Measurements from ENCODE around the gene OAF.

DNA sequence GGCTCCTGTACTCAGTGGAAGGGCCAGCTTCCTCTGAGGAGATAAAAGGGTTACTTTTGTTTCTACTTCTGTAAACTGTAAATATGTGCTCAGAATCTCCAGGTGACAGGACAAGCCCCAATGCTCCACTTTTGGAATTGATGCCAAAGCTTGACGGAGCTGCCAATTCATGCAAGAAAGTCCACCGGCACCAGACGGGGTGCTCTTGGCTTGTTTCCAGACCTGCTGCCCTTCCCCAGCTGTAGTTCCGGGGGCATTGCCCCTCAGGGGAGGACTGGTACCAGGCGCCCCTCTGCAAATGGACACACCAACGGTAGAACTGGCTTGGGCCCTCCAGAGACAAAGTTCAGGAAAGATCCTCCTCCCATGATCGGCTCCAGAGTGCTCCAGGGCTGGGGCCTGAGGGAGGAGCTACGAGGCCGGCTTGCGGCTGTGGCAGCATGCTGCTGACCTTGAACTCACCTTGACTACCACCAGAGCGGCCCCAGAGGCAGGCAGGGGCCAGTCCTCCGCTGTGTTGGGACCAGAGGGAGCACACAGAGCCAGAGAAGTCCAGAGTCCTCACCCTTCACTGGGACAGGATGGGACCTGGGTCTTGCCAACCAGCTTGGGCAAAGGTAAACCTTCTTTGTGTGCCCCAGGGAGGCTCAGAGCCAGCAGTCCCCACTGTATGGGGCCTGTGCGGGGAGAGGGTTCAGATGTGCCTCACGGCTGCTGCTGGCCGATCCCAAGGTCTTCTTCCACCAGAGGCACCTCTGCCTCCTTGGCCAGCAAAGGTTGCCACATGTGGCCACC, 17.8 kb upstream of the OAF start:
- TF ChIP-seq TARDBP (IDR thresholded peaks at IDR 0.05) (no peak), FOXM1 (IDR thresholded peaks at IDR 0.05; ENCODE audit: borderline replicate concordance) (no peak), SUZ12 (IDR thresholded peaks at IDR 0.05) (no peak), SP1 (IDR thresholded peaks at IDR 0.05) (no peak), BHLHE40 (IDR thresholded peaks at IDR 0.05; ENCODE audit: borderline replicate concordance) (no peak), ELF4 (IDR thresholded peaks at IDR 0.05) (no peak), FOXK2 (IDR thresholded peaks at IDR 0.05) (no peak), LEF1 (IDR thresholded peaks at IDR 0.05; ENCODE audit: borderline replicate concordance) (no peak)
- TF ChIP-seq, protein P1, sequence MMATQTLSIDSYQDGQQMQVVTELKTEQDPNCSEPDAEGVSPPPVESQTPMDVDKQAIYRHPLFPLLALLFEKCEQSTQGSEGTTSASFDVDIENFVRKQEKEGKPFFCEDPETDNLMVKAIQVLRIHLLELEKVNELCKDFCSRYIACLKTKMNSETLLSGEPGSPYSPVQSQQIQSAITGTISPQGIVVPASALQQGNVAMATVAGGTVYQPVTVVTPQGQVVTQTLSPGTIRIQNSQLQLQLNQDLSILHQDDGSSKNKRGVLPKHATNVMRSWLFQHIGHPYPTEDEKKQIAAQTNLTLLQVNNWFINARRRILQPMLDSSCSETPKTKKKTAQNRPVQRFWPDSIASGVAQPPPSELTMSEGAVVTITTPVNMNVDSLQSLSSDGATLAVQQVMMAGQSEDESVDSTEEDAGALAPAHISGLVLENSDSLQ (IDR thresholded peaks at IDR 0.05): no peak
